ENCODE data around the gene IKBKE. TPM values are rescaled to one million over a fixed set of nuclear protein-coding genes. Genes with fewer than 3 reads are reported as not detected.

Gene IKBKE
- total RNA-seq, 1 experiment from 2014 or later, result 5.1 TPM

DNA sequence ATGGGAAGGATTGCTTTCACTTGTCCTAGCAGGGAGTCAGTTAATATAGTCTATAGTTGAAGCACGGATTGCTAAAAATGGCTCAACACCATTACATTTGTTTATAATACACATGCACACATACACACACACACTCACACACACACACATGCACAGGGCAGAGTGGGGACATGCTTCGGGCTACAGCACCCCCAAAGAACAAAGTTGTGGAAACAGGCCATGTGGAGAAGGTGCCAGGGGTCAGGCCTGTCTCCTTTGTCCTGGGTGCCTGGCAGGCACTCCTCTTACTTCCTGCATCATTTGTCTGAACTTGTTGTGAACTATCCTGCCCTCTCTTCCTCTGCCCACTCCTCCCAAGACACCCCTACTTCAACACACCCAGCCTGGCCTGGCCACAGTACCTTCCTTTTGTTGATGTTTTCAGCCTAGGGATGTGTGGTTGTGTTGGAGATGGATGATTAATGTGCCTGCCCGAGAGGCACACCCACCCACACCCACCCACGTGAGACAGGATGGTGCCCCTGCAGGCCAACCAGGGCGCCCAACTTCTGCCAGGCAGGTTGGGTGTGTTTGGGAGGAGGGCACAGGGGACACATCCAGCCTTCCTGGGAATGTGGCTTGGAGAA is 54.6 kb downstream of the IKBKE start:
- BruUV-seq (replicated peaks), result no TSS peak
- H3K4me1 ChIP-seq (ENCODE audit: control insufficient read depth in 1 of 2, insufficient read depth in 2 of 2, low read length in 2 of 2), result peaks cover 9% of the 10 kb centered on the region in 2 experiments; a peak in 3 of 4 replicates
- peak overlapping the region; percentile 46 for H3K4me2 ChIP-seq (ENCODE audit: low read length)
- H3K79me2 ChIP-seq (ENCODE audit: insufficient read depth, low read length), result no peaks in the 10 kb centered on the region
- no peaks in the 10 kb centered on the region for H3K9me3 ChIP-seq (ENCODE audit: control insufficient read depth in 1 of 2, insufficient read depth in 1 of 2, low read depth in 1 of 2, low read length in 2 of 2)
- no peaks in the 10 kb centered on the region for H3K36me3 ChIP-seq (ENCODE audit: control insufficient read depth in 1 of 2, insufficient read depth in 2 of 2, low read length in 2 of 2)
- H3K9me2 ChIP-seq (ENCODE audit: insufficient read depth), result no peaks in the 10 kb centered on the region
- no peak overlapping the region for H3K4me3 ChIP-seq (replicated peaks in 1 of 2; ENCODE audit: low read depth in 1 of 2, low read length in 2 of 2)
- ChIA-PET POLR2A (no interaction called here), CTCF (interaction anchor here (1.5 kb wide), 1 partner anchor 20 kb away, joined by 4 read pairs; no protein-coding TSS in a partner anchor), RAD21 (ENCODE audit: low non-redundant PET in 1 of 2, low total read pairs in 2 of 2, uncharacterized antibody in 2 of 2, unreplicated experiment in 2 of 2) (no interaction called here)
- intact Hi-C loops (cut with micrococcal nuclease), result no loop called here
- H4K20me1 ChIP-seq (ENCODE audit: insufficient read depth), result no peaks in the 10 kb centered on the region
- H3K27ac ChIP-seq (ENCODE audit: low read depth, low read length), result no peak overlapping the region
- no peaks in the 10 kb centered on the region for H3K27me3 ChIP-seq (ENCODE audit: insufficient read depth, low read length)
- no peak for DNase-seq (ENCODE audit: low read depth, low spot score)
- H2AFZ ChIP-seq (ENCODE audit: low read depth, low read length, poor library complexity, severe bottlenecking), result no peak overlapping the region
- ATAC-seq, result peak; percentile 91
- TF ChIP-seq EGR1 (IDR thresholded peaks at IDR 0.05; ENCODE audit: low read depth) (peak; percentile 54; the same call in 1 of the 2 replicates), EZH2 (IDR thresholded peaks at IDR 0.05) (no peak), YY1 (IDR thresholded peaks at IDR 0.05; ENCODE audit: extremely low read depth, insufficient replicate concordance, low read depth, low read length) (no peak)
- TF ChIP-seq, protein P1, sequence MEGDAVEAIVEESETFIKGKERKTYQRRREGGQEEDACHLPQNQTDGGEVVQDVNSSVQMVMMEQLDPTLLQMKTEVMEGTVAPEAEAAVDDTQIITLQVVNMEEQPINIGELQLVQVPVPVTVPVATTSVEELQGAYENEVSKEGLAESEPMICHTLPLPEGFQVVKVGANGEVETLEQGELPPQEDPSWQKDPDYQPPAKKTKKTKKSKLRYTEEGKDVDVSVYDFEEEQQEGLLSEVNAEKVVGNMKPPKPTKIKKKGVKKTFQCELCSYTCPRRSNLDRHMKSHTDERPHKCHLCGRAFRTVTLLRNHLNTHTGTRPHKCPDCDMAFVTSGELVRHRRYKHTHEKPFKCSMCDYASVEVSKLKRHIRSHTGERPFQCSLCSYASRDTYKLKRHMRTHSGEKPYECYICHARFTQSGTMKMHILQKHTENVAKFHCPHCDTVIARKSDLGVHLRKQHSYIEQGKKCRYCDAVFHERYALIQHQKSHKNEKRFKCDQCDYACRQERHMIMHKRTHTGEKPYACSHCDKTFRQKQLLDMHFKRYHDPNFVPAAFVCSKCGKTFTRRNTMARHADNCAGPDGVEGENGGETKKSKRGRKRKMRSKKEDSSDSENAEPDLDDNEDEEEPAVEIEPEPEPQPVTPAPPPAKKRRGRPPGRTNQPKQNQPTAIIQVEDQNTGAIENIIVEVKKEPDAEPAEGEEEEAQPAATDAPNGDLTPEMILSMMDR (IDR thresholded peaks at IDR 0.05 in 2 of 3, conservative IDR thresholded peaks at IDR 0.05 in 1 of 3; ENCODE audit: borderline replicate concordance in 1 of 3, insufficient read depth in 1 of 3, low read depth in 2 of 3, low read length in 2 of 3), result 0 out of 6 replicates have a peak, but pooled peaks of 1 of the 3 experiments have one; percentile 10
- no peak overlapping the region for H3K9ac ChIP-seq (ENCODE audit: low read length)
